OCI-LY1 (cell line): ENCODE results near the gene CAMTA1.

Experiments used
- H2AFZ ChIP-seq: fragments of 200-600 bp; sonication (generic), shearing (Covaris generic); 2 replicates; pipeline ENCODE4 v1.6.0; 2014; ENCODE audit warnings: antibody characterized with exemption, mild to moderate bottlenecking, low read length
- H3F3A ChIP-seq: fragments of 200-600 bp; sonication (generic), shearing (Covaris generic); 2 replicates; pipeline ENCODE4 v1.6.0; 2014; ENCODE audit warnings: mild to moderate bottlenecking, antibody characterized with exemption, low read length, moderate library complexity; ENCODE audit not compliant: insufficient read depth
- H3K27ac ChIP-seq: fragments of 200-600 bp; sonication (generic); 2 replicates; pipeline ENCODE4 v1.5.1; 2014; ENCODE audit warnings: low read length, mixed run types, mild to moderate bottlenecking, low read depth; ENCODE audit not compliant: poor library complexity, severe bottlenecking
- H3K27me3 ChIP-seq: fragments of 200-600 bp; sonication (generic); 2 replicates; pipeline ENCODE4 v1.6.0; 2014; ENCODE audit warnings: antibody characterized with exemption, mild to moderate bottlenecking, low read length, moderate library complexity; ENCODE audit not compliant: insufficient read depth
- H3K36me3 ChIP-seq: fragments of 200-600 bp; sonication (generic); 2 replicates; pipeline ENCODE4 v1.6.1; 2014; ENCODE audit warnings: mild to moderate bottlenecking, antibody characterized with exemption, low read length, moderate library complexity, mixed read lengths; ENCODE audit not compliant: insufficient read depth
- H3K4me1 ChIP-seq: fragments of 200-600 bp; sonication (generic); 2 replicates; pipeline ENCODE4 v1.5.1; 2014; ENCODE audit warnings: mild to moderate bottlenecking, low read length, moderate library complexity; ENCODE audit not compliant: insufficient read depth, severe bottlenecking
- H3K4me2 ChIP-seq: fragments of 200-600 bp; sonication (generic), shearing (Covaris generic); 2 replicates; pipeline ENCODE4 v1.6.1; 2014; ENCODE audit warnings: low read length
- H3K4me3 ChIP-seq: fragments of 200-600 bp; sonication (generic); 2 replicates; pipeline ENCODE4 v1.5.1; 2014; ENCODE audit warnings: low read length, low read depth, mild to moderate bottlenecking, mixed read lengths; ENCODE audit not compliant: poor library complexity, severe bottlenecking
- H3K79me2 ChIP-seq: fragments of 200-600 bp; shearing (Covaris generic); 2 replicates; pipeline ENCODE4 v1.6.1; 2016; ENCODE audit warnings: mixed run types, low read length, mixed read lengths; ENCODE audit not compliant: insufficient read depth
- H3K9ac ChIP-seq: fragments of 200-600 bp; sonication (generic), shearing (Covaris generic); 2 replicates; pipeline ENCODE4 v1.6.1; 2014; ENCODE audit warnings: mild to moderate bottlenecking, low read length, mixed read lengths
- H3K9me2 ChIP-seq: fragments of 200-600 bp; sonication (generic), shearing (Covaris generic); 2 replicates; pipeline ENCODE4 v1.6.1; 2014; ENCODE audit warnings: low read depth, mild to moderate bottlenecking, low read length, mixed read lengths
- H3K9me3 ChIP-seq: fragments of 200-600 bp; shearing (Covaris generic); 2 replicates; pipeline ENCODE4 v1.6.1; 2014; ENCODE audit warnings: low read length, mixed read lengths
- H4K20me1 ChIP-seq: fragments of 200-600 bp; sonication (generic), shearing (Covaris generic); 2 replicates; pipeline ENCODE4 v1.6.0; 2016; ENCODE audit warnings: mild to moderate bottlenecking, low read length; ENCODE audit not compliant: insufficient read depth
- EZH2 ChIP-seq: fragments of 200-600 bp; sonication (generic), shearing (Covaris generic); IDR thresholded peaks from 2 replicates; pipeline ENCODE4 v1.8.0; 2017; ENCODE audit warnings: borderline replicate concordance, mixed run types, mild to moderate bottlenecking, antibody characterized with exemption, low read length, moderate library complexity, mixed read lengths
- TF ChIP-seq, protein P1 (sequence below): fragments of 200-600 bp; sonication (generic), shearing (Covaris generic); IDR thresholded peaks from 2 replicates; pipeline ENCODE4 v1.5.1; 2017; ENCODE audit warnings: mild to moderate bottlenecking, antibody characterized with exemption, low read length, moderate library complexity, mixed read lengths

Gene CAMTA1

DNA sequence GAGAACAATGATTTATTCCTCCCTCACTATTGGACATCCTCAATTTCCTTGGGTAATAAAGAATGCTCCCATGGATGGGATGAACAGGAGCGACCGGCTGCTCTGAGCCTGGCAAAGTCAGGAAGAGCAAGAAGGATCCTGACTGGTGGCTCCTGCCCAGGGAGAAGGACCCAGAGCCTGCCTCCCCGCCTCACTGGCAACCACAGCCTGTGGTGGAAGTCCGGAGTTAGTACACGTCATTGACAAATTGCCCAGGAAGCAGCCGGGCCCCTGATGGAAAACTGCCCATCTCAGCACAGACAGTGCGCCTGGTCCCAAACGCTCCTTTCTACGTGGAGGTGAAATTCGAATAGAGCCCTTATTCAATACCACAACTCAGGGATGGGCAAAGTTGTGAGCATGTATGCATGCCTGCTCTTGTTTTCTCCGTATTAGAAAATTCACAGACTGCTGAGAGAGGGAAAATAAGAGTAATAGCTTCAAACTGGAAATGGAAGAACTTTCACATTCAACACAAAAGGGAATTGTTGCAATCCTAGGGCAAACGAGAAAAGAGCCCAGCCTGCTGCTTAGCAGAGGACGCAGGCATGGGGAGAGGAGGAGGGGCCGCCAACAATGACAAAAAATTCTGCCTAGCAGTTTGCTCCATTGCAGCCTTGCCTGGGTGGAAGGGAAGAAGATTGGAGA is 588.8 kb downstream of the CAMTA1 start:
- Histone ChIP-seq H3K79me2 (no peaks in the 10 kb centered on the region), H3K4me3 (no peak overlapping the region), H3K36me3 (no peaks in the 10 kb centered on the region), H4K20me1 (no peaks in the 10 kb centered on the region), H3K27ac (no peak overlapping the region), H3F3A (no peaks in the 10 kb centered on the region), H3K4me2 (no peak overlapping the region), H3K9me3 (no peaks in the 10 kb centered on the region), H3K4me1 (no peaks in the 10 kb centered on the region), H3K9ac (no peak overlapping the region), H3K9me2 (no peaks in the 10 kb centered on the region), H3K27me3 (peaks cover 10% of the 10 kb centered on the region), H2AFZ (no peak overlapping the region)
- TF ChIP-seq, protein P1, sequence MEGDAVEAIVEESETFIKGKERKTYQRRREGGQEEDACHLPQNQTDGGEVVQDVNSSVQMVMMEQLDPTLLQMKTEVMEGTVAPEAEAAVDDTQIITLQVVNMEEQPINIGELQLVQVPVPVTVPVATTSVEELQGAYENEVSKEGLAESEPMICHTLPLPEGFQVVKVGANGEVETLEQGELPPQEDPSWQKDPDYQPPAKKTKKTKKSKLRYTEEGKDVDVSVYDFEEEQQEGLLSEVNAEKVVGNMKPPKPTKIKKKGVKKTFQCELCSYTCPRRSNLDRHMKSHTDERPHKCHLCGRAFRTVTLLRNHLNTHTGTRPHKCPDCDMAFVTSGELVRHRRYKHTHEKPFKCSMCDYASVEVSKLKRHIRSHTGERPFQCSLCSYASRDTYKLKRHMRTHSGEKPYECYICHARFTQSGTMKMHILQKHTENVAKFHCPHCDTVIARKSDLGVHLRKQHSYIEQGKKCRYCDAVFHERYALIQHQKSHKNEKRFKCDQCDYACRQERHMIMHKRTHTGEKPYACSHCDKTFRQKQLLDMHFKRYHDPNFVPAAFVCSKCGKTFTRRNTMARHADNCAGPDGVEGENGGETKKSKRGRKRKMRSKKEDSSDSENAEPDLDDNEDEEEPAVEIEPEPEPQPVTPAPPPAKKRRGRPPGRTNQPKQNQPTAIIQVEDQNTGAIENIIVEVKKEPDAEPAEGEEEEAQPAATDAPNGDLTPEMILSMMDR = no peak
- no peak for TF ChIP-seq EZH2

DNA sequence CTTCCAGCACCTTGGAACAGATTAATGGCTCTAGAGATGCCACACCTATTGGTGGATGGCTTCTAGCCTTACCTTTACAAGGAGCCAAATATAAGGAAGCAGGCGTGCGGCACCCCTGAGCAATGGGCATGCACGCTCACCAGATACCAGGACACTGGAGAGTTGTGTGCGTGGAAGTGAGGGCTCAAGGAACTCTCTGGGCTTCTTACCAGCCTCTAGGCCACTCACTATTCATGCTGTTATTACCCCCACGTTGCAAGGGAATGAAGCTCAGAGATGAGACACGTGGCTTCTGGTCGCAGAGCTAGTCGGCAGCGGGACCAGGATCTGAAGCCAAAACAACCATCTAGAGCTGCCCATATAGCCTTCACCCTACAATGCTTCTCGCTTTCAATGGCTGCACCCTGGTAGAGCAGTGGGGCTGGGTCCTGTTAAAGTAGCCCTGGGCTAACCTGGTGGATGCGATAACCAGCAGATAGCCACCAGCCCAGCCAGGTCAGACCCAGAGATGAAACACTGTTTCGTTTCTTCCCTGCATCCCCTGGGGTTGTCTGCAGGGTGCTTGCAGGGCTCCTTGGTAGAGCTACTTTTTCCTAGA is 589.4 kb downstream of the CAMTA1 start:
- Histone ChIP-seq H3K4me1 (no peaks in the 10 kb centered on the region), H2AFZ (no peak overlapping the region), H3K27me3 (peaks cover 10% of the 10 kb centered on the region), H3K79me2 (no peaks in the 10 kb centered on the region), H3K4me2 (no peak overlapping the region), H3K27ac (no peak overlapping the region), H3K9me3 (no peaks in the 10 kb centered on the region), H3K9ac (no peak overlapping the region), H3K4me3 (no peak overlapping the region), H3K36me3 (no peaks in the 10 kb centered on the region), H3F3A (no peaks in the 10 kb centered on the region), H3K9me2 (no peaks in the 10 kb centered on the region), H4K20me1 (no peaks in the 10 kb centered on the region)
- TF ChIP-seq, protein P1 = no peak
- no peak for TF ChIP-seq EZH2

DNA sequence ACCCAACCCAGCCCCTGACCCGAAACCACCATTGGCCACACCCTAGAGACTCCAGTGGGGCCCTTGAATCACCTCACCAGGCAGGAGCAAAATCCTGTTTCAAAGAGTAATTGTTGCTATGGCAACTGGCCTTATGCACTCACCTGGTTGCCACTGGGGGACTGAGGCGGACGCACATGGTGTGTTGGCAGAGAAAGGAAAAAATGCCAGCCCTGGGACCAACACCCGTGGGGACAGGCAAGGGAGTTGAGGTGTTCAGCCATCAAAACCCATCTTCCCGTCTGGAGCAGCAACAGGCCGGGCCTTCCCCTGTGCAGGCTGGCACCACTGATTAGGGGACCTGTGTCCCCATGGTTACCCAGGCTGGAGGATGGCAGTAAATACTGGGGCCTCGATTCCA is 590.1 kb downstream of the CAMTA1 start:
- Histone ChIP-seq H3K79me2 (no peaks in the 10 kb centered on the region), H4K20me1 (no peaks in the 10 kb centered on the region), H3K27me3 (peaks cover 10% of the 10 kb centered on the region), H3K36me3 (no peaks in the 10 kb centered on the region), H3K27ac (no peak overlapping the region), H3K4me3 (no peak overlapping the region), H3F3A (no peaks in the 10 kb centered on the region), H3K4me1 (no peaks in the 10 kb centered on the region), H3K9ac (no peak overlapping the region), H2AFZ (no peak overlapping the region), H3K9me2 (no peaks in the 10 kb centered on the region), H3K9me3 (no peaks in the 10 kb centered on the region), H3K4me2 (no peak overlapping the region)
- TF ChIP-seq EZH2 = no peak
- TF ChIP-seq, protein P1 = no peak
